WERI-Rb-1 (cell line): Measurements from ENCODE around the gene MLPH.
A peak's percentile ranks its signal among the peaks of the same experiment; 100 is the strongest.

Experiments
- DNase-seq: peaks from one replicate; pipeline ENCODE4 v3.0.0-alpha.2; 2020
- H3K27ac ChIP-seq: fragments of 250-450 bp; sonication (Bioruptor Pico); 2 replicates; pipeline ENCODE4 v1.5.1; 2020; ENCODE audit warnings: mild to moderate bottlenecking, moderate library complexity
- H3K27me3 ChIP-seq: fragments of 250-450 bp; sonication (Bioruptor Pico); 2 replicates; pipeline ENCODE4 v1.5.1; 2021; ENCODE audit warnings: mild to moderate bottlenecking, low read depth, moderate library complexity; ENCODE audit not compliant: insufficient read depth, severe bottlenecking
- H3K36me3 ChIP-seq: fragments of 250-450 bp; sonication (Bioruptor Pico); 2 replicates; pipeline ENCODE4 v1.5.1; 2020; ENCODE audit warnings: mild to moderate bottlenecking, moderate library complexity
- H3K4me3 ChIP-seq: 2 replicates; pipeline ENCODE4 v1.5.1; 2011; ENCODE audit warnings: low read depth, mild to moderate bottlenecking, control low read depth, low read length
- H3K9me3 ChIP-seq: fragments of 250-450 bp; sonication (Bioruptor Pico); 2 replicates; pipeline ENCODE4 v1.5.1; 2021; ENCODE audit warnings: mild to moderate bottlenecking, moderate library complexity; ENCODE audit not compliant: severe bottlenecking
- TF ChIP-seq, protein P1 (sequence below): IDR thresholded peaks from 2 replicates; pipeline ENCODE4 v1.5.1; 2011; ENCODE audit warnings: low read depth, mild to moderate bottlenecking, control low read depth, inconsistent platforms, low read length

The MLPH gene

DNA sequence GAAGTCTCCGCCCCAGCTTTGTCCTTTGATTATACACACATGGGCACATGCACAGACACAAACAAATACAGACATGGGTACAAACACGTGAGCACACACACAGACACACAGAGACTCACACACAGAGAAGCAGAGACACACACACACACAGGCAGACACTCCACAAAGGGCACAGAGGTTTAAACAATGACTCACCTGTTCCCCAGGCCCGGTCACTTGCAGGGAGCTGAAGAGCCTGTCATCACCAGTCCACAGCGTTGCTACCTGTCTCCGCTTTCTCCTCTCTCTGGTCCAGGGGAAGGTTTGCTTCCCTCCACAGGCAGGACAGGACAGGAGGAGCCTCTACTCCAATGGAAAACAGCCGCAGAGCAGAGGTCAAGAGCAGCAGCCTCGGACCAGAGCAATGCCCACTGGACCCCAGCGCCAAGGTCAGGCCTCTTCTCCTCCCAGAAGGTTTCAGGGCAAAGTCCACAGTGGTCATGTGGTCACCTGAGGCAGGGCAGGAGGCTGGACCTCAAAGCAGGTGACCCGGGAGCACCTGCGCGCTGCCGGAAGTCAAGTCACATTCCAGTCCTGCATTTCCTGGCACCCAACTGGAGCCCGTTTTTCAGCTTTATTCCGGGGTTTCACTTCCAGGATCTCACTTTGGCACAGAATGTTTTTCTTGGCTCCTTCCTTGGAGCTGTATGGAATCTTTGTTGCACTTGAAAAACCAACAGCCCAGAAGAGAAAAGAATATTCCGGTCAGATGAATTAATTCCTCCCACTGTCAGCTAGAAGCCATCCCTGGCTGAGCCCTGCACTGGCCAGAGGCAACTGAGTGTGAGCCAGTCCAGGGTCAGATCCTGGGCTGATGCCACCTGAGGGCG is 103.5 kb downstream of the MLPH start, which contains the start of gene RAB17:
RAB17 (minus strand) TSS at position 463 of the 869 bp plus-strand sequence. CDS start 4,580 bp downstream, outside the sequence.
- Histone ChIP-seq H3K4me3 (no peak within 1 kb of the TSS), H3K36me3 (no peaks in the 10 kb centered on the region), H3K27ac (no peak within 1 kb of the TSS), H3K9me3 (no peaks in the 10 kb centered on the region), H3K27me3 (peaks cover 5% of the 10 kb centered on the region)
- TF ChIP-seq, protein P1, sequence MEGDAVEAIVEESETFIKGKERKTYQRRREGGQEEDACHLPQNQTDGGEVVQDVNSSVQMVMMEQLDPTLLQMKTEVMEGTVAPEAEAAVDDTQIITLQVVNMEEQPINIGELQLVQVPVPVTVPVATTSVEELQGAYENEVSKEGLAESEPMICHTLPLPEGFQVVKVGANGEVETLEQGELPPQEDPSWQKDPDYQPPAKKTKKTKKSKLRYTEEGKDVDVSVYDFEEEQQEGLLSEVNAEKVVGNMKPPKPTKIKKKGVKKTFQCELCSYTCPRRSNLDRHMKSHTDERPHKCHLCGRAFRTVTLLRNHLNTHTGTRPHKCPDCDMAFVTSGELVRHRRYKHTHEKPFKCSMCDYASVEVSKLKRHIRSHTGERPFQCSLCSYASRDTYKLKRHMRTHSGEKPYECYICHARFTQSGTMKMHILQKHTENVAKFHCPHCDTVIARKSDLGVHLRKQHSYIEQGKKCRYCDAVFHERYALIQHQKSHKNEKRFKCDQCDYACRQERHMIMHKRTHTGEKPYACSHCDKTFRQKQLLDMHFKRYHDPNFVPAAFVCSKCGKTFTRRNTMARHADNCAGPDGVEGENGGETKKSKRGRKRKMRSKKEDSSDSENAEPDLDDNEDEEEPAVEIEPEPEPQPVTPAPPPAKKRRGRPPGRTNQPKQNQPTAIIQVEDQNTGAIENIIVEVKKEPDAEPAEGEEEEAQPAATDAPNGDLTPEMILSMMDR: no peak
- DNase-seq: no peak

DNA sequence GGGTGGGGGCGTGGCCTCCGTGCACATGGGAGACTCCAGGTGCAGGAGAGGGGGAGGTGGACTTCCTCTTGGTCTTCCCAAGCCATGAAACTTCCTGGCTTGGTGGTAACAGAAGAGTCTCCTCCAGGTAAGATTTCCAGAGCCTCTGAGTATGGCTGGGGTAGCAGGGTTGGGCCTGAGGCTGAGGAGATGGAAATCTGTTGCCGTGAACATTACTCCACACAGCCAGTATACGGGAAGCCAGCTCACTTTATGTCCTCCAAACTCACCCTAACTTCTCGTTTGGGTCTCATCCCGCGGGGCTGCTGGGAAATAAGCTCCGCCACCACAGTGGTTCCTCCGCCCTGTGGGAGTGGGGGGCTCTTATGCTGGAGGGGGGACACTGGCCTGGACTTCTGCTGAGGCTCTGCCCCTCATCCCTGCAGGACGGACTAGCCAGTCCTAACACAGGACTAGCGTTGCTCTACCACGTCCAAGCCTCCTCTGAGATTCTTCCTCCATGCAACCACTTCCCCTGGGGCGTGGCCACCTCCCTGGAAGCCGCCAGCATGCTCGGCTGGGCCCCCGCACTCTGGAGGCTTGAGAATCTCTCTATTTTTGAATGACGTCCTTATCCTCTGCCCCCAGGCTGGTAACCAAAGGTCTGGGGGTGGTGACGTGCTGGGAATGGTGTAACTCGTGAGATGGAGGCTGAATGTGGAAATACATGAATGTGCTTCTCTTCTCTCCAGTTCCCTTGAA is 104.3 kb downstream of the MLPH start:
- H3K9me3 ChIP-seq: no peaks in the 10 kb centered on the region
- peaks cover 5% of the 10 kb centered on the region for H3K27me3 ChIP-seq
- no peak overlapping the region for H3K27ac ChIP-seq
- no peak overlapping the region for H3K4me3 ChIP-seq
- TF ChIP-seq, protein P1: no peak
- no peak for DNase-seq
- no peaks in the 10 kb centered on the region for H3K36me3 ChIP-seq

DNA sequence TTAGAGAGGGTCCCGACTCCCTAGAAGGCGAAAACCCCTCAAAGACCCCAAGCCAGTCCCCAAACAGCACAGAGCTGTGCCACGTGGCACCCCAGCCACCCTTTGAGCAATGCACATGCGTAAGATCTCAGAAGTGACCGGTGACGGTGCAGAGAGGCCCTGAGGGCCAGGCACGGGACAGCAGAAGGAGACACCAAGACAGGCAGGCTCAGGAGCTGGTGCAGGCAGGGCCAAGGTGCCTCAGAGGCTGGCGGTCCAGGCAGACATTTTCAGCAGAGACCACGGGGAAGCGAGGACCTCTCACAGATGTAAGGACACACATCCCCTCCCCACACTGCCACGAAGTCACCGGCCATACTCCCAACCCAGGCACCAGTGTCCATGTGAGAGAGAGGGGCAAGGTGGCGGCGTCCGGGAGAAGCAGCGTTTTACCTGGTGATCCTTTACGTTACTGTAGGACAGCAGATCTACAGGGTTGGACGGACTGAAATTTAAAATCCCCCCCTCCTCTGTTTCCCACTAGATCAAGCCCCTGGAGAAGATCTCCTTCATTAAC is 105.5 kb downstream of the MLPH start:
- no peak overlapping the region for H3K27ac ChIP-seq
- TF ChIP-seq, protein P1: no peak
- peaks cover 16% of the 10 kb centered on the region for H3K27me3 ChIP-seq
- no peaks in the 10 kb centered on the region for H3K36me3 ChIP-seq
- no peaks in the 10 kb centered on the region for H3K9me3 ChIP-seq
- no peak overlapping the region for H3K4me3 ChIP-seq
- no peak for DNase-seq

DNA sequence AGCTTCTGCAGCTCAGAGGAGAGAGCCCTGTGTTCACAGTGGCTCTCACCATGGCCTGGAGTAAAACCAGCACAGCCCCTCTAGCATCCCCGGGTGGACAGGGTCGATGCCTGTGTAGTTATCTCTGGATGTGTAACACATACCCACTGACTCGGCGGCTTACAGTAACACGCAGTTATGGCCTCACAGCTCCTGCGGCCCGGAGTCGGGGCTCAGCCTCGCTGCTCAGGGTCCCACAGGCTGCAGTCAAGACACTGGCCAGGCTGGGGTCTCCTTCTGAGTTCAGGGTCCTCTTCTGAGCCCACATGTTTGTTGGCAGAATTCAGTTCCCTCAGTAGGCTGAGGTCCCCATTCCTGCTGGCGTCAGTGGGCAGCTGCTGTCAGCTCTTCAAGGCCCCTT is 106.0 kb downstream of the MLPH start:
- H3K36me3 ChIP-seq: no peaks in the 10 kb centered on the region
- no peaks in the 10 kb centered on the region for H3K9me3 ChIP-seq
- DNase-seq: no peak
- peaks cover 17% of the 10 kb centered on the region for H3K27me3 ChIP-seq
- TF ChIP-seq, protein P1: no peak
- no peak overlapping the region for H3K4me3 ChIP-seq
- H3K27ac ChIP-seq: no peak overlapping the region

DNA sequence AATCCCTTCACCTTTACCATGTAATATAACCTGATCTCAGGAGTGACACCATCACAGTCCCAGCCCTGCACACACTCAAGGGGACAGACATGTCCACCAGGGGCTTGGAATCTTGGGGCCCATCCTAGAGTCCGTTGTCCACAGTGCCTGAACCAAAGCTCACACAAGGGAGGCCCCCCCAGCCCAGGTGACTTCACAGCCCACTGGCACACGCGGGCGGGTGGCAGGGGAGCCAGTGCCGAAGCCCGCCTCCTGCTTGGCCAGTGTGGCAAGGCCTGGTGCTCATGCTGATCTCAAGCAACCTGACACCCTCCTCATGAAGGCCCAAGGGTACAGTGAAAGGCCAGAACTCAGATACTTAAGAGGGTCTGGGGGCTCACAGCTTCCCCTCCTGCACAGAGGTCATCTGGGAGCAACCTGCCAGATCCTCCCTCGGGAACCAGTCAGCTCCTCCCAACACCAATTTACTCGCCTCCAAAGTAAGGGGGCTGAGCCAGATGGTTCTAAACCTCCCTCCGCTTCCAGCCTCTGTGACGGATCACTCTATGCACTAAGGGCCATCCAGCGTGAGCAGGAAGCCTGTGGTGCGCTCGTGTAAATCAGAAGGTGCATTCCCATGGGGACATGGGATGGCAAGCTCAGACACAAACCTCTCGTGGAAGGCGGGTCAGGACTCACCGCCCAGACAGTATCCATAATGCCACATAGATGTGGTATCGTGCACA is 106.7 kb downstream of the MLPH start:
- Histone ChIP-seq H3K36me3 (no peaks in the 10 kb centered on the region), H3K9me3 (no peaks in the 10 kb centered on the region), H3K27me3 (peaks cover 17% of the 10 kb centered on the region), H3K4me3 (no peak overlapping the region), H3K27ac (no peak overlapping the region)
- peak; percentile 26 for DNase-seq
- TF ChIP-seq, protein P1: no peak
